Measurements from ENCODE around the gene DHCR24.

Gene DHCR24

DNA sequence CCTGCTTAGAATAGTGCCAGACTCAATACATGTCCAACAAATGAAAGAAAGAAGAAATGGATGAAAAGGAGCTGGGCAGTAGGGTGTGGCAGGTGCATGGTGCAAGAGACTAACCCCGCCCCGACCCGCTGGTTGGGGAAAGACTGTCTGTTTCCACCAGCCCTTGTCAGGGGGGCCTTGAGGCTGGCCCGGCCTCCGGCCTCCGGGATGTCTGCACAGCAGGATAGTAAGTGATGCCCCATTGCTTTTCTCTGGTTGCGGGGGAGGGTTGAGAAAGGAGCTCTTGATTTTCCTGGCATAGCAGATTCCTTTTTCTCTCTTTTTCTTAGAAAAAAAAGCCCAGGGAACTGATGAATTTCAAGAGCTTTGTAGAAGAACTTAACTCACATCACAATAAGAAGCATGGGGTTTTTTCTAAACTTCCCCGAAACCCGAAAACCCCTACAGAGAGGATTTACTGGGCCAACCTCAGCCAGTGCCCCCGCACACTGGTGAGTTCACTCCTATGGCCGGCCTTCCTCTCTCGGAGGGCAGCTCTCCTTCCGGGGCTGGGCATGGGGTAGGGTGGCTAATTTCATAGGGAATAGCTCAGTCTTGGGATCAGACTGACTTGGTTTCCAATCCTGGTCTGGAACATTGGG lies 73.4 kb downstream of the DHCR24 start:
- DNase-seq, result no peak

DNA sequence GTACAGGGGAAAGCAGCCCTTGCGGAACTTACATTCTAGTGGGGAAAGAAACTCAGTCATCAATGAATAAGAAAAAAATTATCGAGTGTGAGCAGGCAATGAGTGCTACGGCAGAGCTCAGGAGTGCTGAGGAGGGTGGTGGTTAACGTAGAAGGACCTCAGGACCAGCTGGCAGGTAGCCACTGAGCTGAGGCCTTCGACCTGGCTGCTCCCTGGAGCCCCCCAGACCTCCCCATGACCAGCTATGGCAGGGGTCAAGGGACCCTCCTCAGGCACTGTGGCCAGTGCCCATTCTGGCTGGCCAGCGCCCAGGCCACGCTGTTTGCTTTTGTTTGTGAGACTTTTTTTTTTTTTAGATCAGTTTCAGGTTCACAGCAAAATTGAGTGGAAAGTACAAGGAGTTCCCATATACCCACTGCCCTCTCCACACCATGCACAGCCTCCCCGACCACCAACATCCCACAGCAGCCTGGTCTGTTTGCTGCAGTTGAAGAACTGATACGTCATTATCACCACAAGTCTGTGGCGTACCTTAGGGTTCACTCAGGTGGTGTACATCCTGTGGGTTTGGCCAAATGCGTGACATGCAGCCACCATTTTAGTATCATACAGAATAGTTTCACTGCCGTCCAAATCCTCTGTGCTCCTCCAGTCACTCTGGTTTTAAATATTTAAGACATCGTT lies 74.1 kb downstream of the DHCR24 start:
- DNase-seq, result no peak

DNA sequence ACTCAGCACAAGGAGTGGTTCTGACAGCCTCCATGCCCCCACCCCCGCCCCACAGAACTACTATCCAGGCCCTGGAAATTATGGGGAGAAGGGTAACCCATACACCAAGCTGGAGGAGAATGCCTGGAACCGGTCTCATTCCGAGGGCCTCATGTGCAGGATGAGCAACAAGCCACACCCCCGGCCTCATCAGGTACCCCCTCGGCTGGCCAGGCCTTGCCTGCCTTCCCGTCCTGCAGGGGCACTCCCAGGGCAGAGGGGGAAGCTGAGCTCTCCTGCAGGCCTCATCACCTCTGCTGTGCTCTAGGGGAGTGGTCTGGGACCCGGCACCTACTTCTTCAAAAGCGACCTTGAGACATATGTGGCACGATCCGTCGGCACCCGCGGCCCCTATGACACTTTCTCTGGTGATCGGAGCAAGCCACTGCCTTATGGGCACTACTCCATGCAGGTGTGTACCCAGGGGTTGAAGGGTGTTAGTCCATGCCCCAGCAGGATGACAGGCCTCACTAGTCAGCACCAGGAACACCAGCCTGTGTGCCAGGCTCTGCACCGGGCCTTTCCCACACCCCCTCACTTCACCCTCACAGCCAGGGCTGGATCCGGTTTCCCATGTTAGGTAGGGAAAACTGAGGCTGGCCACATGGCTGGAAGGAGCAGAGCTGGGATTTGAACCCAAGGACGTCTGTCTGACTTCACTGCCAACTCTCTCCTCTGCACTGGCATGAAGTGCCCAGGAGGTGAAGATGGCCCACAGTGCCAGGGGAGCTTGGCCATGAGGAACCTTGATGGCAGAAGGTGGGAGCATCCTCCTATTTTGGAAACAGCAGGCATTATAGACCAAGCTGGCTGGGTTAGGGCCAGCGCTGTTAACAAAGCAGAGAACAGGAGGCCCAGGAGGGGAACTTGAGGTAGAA lies 75.0 kb downstream of the DHCR24 start:
- no peak for DNase-seq

DNA sequence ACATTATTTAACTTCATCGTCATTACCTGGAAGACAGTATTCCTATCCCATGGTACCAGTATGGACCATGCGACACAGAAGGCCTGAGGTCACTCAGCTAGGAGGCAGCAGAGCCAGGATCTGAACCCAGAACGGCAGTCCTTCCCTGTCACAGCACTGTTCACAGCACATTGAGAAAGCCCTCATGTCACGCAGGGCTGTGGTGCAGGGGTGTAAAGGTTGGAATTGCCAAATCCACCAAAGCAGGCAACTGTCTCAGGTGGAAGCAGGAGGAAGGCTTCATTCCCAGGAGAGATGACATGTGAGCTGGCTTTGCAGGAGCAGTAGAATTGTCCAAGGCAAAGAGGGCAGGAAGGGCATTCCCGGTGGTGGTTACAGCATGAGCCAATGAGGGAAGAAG lies 75.9 kb downstream of the DHCR24 start:
- DNase-seq, result no peak

DNA sequence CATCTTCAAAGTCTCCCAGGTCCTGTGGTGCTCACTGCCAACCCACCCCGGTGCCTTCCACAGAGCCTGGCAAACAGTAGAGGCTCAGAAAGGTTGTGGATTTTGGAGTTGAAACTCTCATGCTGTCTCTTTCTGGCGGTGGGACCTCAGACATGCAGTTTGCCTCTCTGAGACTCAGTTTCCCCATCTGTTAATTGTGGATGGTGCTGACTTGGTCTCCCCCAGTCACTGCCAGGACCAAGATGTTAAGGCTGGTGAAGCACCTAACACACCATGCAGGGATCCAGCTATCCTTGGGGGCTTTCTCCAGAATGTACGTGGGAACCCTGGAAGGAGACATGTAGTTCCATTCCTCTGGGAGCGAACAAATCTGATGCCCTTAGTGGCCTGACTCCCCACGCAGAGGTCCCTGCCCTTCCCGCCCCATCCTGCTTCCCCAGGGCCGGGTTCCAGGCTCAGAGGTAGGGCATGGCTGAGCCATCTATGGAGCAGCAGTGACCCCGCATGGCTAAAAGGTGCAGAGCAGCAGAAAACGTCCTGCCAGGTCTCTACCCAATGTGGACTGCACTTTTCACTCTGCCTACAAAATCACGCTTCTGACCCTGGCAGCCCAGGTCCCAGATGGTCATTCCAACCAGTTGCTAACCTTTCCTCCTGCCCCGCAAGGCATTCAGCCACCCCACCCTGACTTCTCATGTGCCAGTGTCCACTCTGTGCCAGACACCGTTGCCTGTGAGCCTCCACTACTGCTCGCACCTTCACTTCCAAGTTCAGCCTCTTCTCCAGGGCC lies 76.6 kb downstream of the DHCR24 start:
- peak; percentile 80 to 81 for DNase-seq

DNA sequence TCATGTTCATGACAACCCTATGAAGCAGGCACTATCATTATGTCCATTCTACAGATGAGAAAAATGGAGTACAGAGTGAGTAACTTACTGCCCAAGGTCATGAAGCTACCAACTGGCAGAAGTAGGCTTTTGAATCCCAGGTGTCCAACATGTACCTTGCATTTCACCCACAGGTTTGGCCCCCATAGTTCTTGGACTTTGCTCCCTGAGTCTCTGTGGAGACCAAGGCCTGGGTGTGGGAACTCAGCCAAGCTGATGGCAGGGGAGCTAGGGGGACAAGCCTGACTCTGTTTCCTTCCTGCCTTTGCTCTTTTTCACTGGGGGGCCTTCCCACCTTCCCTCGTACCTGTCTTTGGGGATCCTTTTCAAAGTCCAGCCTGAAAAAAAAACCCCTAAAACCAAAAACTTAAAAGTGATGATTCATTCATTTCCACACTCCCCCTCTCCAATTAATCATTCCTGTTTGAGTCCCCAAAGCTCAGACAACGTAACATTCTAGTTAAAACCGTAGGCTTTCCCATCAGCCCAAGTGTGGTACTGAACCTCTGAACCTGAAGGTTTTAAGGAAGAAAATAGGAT lies 77.4 kb downstream of the DHCR24 start:
- DNase-seq, result no peak

DNA sequence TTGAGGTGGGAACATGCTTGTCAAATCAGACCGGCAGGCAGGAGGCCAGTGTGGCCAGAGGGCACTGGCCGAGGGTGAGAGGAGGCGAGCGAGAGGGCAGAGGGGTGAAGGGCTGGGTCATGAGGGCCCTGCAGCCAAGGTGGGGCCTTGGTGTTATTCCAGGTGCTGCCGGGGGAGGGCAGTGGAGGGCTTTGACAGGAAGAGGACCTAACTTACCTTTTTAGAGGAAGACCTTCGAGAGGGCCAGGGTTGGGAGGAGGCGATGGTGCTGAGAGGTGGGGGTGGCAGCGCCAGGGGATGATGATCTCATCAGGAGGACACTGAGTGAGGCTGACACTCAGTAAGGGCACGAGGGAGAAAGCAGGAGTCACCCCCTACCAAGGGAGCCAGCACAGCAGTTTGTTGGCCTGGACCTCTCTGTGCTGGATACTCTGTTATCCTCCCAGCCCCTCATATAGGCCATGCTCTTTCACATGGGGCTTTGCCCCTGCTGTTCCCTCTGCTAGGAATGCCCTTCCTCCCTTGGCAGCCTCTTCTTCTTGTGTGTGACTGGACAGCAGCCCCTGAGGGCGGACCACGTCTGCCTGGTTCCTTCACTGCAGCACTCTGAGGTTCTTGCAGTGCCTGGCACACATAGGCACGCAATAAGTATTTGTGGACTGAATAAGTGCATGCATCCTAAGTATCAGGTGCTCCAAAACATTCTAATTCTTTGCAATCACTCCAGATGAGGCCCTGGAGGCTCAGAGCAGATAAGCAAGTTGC lies 78.4 kb downstream of the DHCR24 start:
- no peak for DNase-seq

DNA sequence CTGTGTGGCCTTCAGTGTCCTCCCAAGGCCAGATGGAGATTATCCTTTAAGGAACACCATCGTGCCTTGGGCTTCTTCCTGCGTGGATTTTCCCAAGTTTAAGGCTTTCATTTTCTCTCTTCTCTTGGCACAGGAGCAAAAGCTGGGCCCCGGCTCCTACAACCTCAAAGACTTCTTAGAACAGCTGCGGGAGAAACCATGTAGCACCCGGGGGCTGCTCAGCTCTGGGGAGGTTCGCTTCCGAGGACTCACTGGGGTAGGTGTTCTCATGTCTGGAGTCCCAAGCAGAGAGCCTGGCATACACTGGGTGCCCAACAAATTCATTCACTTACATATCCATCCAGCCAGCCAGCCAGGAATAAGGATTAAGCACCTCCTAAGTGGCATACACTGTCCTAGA lies 79.2 kb downstream of the DHCR24 start:
- DNase-seq, result no peak

DNA sequence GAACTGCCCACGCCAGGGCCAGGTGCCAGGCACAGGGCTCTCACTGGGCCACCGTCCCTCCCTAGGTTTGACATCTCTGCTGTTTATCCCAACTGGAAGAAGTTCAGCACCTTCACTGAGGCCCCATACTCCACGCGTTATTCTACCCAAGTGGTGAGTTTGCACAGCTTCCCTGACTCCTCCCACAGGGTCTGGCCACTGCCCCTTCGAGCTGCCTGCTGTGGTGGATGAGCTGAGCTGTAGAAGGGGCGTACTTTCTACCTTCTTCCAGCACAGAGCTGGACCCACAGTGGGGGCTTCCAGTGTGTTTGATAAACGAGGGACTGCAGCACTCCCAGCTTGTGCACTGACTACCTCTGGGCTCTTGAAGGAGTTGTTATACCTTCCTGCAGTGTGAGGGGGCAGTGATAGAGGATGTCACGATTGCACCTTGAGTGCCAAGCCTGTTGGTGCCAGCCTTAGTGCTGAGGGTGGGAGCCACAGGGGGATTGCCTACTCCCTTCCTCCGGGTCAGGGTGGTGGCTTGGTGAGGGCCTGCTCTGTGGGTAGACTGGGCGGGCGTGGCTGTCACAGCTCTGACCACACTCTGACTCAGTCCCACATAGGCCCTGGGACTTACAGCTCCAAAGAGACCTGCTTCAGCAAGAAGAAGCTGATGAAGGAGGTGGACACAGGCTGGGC lies 79.9 kb downstream of the DHCR24 start:
- peak in 1 of 2 experiments; percentile 27 for DNase-seq

DNA sequence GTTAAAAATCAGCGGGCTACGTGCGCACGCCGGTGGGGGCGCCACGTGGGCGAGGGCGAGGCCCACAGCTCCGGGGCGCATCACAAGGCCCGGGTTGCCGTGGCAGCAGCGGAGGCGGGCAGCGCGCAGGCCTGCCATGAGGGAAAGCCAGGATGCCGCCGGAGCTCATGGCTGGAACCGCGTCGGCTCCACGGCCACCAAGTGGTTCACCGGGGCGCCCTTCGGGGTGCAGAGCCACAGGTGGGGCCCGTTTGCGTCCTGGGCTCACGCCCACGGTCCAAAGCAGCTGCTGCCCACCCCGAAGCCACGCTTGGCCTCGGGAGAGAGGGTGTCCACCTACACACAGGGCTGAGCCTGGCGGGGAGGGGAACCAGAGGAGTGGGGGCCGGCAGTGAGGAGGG lies 81.0 kb downstream of the DHCR24 start:
- no peak for DNase-seq

DNA sequence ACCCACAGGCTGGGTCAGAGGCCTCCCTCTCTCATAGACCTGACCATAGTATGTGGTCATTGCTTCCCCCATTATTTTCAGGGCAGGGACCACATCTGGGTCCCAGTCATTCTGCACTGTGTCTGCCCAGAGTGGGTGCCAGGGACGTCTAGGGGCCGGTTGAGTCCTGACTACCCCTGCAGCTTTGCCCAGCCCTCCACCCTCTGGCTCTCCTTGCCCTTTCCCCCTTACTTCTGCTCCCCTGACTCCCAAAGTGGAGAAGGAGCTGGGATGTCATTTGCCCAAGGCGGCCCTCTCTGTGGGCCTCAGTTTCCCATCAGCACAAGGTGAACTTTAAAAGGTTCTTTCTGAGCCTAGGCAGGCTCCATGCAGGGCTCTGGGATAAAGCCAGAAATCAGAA lies 81.5 kb downstream of the DHCR24 start:
- no peak for DNase-seq

DNA sequence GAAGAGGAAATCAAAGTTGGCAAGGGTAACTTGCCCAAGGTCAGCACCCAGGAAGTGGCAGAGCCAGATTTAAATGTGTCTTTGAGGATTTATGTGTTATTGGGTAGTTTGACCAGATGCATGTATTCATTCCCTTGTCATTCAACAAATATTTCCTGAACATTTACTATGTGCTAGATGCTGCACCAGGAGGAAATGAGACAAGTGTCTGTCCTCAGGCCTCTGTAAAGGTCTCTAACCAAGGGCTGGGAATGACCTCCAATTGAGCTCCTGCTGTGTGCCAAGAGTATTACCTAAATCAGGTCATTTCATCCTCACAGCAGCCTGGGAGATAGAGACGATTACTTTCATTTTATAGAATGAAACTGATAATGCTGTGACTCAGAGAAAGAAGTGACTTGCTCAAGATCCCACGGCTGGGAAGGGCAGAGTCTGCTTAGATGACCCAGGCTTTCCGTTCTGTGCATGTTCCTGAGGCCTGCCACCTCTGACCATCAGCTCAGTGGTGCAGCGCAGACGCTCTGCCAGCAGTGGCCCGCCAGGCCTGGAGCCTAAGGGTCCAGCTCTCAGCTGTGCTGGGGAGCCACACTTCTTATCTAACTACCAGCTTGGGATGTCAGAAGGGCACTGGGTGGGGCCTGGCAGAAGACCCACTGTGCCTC lies 82.4 kb downstream of the DHCR24 start:
- peak; percentile 40 to 57 for DNase-seq

DNA sequence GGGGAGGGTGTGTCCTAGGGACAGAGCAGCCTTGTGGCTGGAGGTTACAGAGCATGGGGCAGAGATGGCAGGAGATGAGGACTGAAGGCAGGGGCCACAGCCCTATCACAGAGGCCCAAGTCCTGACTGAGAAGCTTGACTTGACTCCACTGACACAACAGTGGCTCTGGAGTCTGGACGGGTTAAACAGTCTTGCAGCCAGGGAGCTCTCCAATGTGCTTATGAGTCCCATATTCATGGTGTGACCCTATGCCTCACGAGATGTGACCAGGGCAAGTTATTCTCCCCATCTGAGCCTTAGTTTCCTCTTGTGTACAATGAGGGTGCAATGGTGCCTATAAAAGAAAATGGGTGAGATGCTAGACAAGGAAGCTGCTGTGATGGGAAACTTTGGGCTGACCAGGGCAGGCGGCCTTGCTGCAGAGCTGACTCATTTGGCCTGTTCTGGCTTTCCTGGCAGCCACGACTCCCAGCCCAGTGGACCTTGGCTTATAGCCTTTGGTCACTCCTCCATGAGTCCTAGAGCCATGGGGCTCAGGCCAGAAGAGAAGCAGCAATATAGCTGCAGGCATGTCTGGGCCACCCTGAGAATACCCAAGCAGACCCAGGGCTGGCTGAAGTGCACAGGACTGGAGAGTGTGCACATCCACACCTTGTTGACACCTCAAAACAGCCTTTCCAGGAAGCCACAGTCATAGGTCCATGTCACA lies 83.1 kb downstream of the DHCR24 start:
- DNase-seq, result no peak

DNA sequence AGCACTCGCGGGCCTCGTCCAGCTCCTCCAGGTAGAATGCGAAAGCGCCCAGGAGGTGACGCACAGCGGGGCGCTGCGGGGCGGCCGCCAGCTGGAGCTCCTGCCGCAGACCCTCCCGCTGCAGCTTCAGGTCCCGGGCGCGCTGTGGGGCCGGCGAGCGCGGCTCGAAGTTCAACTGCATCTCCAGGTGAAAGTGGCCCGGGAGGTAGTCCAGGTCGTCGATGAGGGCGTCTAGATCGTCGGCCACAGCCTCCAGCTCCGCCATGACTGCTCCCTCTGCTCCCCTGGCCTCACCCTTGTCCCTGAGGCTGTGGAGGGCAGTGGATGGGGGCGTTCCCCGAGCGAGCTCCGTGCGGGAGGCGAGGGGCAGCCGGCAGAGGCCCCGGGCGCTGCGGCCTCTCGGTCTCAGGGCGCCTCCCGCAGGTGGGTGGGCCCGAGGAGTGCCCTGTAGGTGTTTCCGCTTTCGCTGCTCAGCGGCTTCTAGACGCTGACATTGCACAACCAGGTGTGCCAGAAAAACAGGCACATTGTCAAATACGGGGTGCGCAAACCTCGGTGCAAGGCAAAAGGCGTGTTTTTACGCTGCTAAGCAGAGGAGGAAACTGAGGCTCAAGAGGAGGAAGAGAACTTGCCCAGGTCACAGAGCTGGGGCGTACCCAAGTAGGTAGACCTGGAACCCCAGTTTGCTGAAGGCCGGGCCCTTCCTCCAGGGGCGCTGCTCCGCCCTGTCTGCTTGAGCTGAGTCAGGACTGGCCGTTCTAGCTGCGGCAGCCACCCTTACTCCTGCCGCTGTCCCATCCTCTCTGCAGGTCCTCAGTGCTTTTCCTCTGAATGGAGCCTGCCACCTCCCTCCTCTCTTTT lies 85.9 kb downstream of the DHCR24 start, which contains the start of gene TTC22:
TTC22 (minus strand) TSS at position 425 of the 861 bp plus-strand sequence; CDS start at position 265, 160 bp downstream.
- peak; percentile 72 to 77 for DNase-seq

DNA sequence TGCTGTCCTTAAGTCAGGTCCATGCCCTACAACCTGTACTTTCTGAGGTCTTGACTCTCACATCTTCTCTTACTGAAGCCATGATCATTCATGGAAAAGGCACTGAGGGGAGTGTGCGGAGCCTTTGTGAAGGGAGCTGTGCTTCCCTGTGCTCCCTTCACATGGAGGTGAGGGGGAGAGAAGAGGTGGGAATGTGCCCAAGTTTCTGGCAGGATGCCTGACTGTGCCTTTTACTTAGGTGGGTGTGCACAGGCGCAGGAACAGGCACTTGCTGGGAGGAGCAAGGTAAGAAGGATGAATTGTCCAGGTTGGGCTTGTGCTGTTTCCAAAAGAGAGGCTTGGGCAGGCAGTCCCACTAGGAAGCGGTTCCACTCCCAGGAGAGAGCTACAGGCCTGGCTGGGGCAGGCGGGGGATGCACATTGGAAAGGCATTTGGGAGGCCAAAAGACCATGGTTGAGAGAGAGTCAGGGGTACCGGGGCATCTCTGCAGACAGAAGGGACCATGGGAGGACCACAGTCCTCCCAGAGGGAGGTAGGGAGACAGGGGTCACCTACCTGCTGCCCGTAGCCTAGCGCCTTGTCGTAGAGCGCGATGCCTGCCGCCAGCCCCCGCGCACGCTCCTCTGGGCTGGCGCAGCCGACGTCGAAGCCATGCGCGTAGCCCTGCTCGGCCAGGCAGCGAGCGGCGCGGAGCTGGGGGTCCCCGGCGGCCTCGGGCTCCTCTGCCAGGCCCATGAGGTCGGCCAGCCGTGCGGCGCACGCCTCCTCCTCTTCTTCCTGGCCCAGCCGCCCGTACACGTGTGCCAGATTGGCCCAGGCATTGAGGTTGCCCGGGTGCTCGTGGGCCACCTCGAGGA lies 86.7 kb downstream of the DHCR24 start:
- no peak for DNase-seq
